ENCODE measurements around the gene DNAJC16. TPM values are rescaled to one million over a fixed set of nuclear protein-coding genes. Genes with fewer than 3 reads are reported as not detected.

The DNAJC16 gene
- total RNA-seq, 4 donors from 2014 or later = 10.2 to 18.7 (median 13.8) TPM

DNA sequence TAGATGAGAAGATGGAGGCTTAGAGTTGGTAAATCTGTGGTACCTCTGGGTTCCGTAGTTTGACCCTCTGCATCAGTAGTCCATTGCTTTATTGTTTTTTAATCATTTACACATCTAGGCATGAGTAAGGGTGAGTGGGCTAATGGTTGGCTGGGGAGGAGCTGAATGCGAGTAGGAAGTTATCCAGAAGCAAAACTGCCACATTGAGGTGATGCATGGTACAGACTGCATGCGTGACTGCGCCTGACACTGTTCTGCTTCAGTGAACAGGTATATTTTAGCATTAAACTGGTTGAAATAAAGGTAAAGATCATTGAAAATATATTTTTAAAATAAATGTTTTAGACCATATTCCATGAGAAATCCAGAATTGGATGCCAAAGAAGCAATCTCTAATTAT lies 4.4 kb downstream of the DNAJC16 start:
- H3K9me3 ChIP-seq = no peaks in the 10 kb centered on the region
- no peaks in the 10 kb centered on the region for H3K27me3 ChIP-seq
- no peak overlapping the region for H3K27ac ChIP-seq
- ATAC-seq = no peak
- peaks cover 0 to 27% (median 1%) of the 10 kb centered on the region in 3 donors for H3K4me1 ChIP-seq
- TF ChIP-seq EP300 (IDR thresholded peaks at IDR 0.05) (no peak), POLR2AphosphoS5 (IDR thresholded peaks at IDR 0.05) (no peak), POLR2A (IDR thresholded peaks at IDR 0.05) (no peak)
- TF ChIP-seq, protein P1, sequence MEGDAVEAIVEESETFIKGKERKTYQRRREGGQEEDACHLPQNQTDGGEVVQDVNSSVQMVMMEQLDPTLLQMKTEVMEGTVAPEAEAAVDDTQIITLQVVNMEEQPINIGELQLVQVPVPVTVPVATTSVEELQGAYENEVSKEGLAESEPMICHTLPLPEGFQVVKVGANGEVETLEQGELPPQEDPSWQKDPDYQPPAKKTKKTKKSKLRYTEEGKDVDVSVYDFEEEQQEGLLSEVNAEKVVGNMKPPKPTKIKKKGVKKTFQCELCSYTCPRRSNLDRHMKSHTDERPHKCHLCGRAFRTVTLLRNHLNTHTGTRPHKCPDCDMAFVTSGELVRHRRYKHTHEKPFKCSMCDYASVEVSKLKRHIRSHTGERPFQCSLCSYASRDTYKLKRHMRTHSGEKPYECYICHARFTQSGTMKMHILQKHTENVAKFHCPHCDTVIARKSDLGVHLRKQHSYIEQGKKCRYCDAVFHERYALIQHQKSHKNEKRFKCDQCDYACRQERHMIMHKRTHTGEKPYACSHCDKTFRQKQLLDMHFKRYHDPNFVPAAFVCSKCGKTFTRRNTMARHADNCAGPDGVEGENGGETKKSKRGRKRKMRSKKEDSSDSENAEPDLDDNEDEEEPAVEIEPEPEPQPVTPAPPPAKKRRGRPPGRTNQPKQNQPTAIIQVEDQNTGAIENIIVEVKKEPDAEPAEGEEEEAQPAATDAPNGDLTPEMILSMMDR (IDR thresholded peaks at IDR 0.05) = no peak
- WGBS, 2 donors (ENCODE audit: low coverage in 1 of 2) = 100% methylated on average over 1 to 4 of the region's 4 CpGs
- H3K36me3 ChIP-seq = peaks cover 0 to 39% of the 10 kb centered on the region in 2 donors
- no peak overlapping the region for H3K4me3 ChIP-seq

DNA sequence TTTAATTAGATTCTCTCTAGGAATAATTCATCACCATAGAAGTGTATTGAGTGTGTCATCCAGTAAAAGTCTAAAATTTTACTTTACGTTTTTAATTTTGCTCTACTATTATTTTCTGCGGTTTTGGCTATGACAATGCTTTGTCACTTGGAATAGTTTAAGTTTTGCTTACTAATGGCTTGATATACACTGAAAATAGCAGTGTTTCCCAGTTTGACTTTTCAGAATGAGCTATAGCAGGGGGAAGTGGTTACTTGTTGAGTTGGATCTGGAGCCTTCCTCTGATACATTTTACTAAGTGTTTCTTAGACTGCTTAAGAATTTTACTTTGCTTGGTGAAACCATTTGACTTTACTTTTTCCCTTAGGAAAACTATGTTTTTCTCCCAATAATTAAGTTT lies 5.0 kb downstream of the DNAJC16 start:
- WGBS, 2 donors (ENCODE audit: low coverage in 1 of 2) = 82 to 85% methylated on average over 2 of the region's 2 CpGs
- Histone ChIP-seq H3K9me3 (no peaks in the 10 kb centered on the region), H3K4me3 (no peak overlapping the region), H3K27ac (no peak overlapping the region), H3K36me3 (peaks cover 0 to 45% of the 10 kb centered on the region in 2 donors), H3K27me3 (no peaks in the 10 kb centered on the region), H3K4me1 (peaks cover 0 to 24% (median 0%) of the 10 kb centered on the region in 3 donors)
- TF ChIP-seq, protein P1 (IDR thresholded peaks at IDR 0.05) = no peak
- TF ChIP-seq POLR2A (IDR thresholded peaks at IDR 0.05) = no peak
- TF ChIP-seq EP300 (IDR thresholded peaks at IDR 0.05) = no peak
- TF ChIP-seq POLR2AphosphoS5 (IDR thresholded peaks at IDR 0.05) = no peak
- ATAC-seq = no peak

DNA sequence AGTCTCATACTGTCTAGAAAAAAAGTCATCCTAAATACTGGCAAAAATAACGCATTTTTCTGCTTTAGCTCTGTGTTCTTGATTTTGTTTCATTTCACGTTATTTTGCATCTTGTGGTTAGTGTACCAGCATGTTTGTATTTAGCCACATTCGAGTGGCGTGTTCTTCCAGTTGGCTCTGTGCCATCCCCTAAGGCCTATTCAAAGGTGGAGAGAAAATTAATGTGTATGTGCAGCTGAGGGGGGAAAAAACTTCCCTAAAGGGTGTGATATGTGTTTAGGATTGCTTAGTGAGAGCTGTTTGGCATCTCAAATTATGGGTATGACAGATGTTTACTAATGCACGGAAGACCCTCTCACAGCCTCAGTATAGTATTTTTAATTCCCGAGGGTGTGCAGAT lies 12.1 kb downstream of the DNAJC16 start:
- Histone ChIP-seq H3K4me1 (no peaks in the 10 kb centered on the region), H3K27me3 (no peaks in the 10 kb centered on the region), H3K27ac (no peak overlapping the region), H3K4me3 (no peak overlapping the region), H3K36me3 (peaks cover 0 to 99% of the 10 kb centered on the region in 2 donors), H3K9me3 (no peaks in the 10 kb centered on the region)
- WGBS, 2 donors (ENCODE audit: low coverage in 1 of 2) = 80 to 88% methylated on average over 4 to 6 of the region's 6 CpGs
- no peak for ATAC-seq
- no peak for TF ChIP-seq POLR2A (IDR thresholded peaks at IDR 0.05)
- TF ChIP-seq EP300 (IDR thresholded peaks at IDR 0.05) = no peak
- TF ChIP-seq, protein P1 (IDR thresholded peaks at IDR 0.05) = no peak
- TF ChIP-seq POLR2AphosphoS5 (IDR thresholded peaks at IDR 0.05) = no peak

DNA sequence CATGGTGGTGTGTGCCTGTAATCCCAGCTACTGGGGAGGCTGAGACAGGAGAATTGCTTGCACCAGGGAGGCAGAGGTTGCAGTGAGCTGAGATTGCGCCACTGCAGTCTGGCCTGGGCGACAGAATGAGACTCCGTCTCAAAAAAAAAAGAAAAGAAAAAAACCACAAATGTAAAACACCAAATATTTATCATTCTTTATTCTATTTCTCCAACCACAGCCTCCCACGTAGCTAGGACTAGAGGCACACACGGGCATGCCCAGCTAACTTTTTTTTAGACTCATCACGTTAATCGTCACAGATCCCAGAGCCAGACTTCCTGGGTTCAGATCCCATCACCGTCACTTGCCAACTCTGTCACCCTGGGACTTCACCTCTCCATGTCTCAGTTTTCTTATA lies 13.5 kb downstream of the DNAJC16 start:
- Histone ChIP-seq H3K27me3 (no peaks in the 10 kb centered on the region), H3K4me1 (no peaks in the 10 kb centered on the region), H3K9me3 (no peaks in the 10 kb centered on the region), H3K36me3 (peaks cover 0 to 99% of the 10 kb centered on the region in 2 donors), H3K27ac (no peak overlapping the region), H3K4me3 (no peak overlapping the region)
- WGBS, 2 donors (ENCODE audit: low coverage in 1 of 2) = 87 to 97% methylated on average over 8 of the region's 8 CpGs
- TF ChIP-seq POLR2AphosphoS5 (IDR thresholded peaks at IDR 0.05) = no peak
- TF ChIP-seq POLR2A (IDR thresholded peaks at IDR 0.05) = no peak
- no peak for TF ChIP-seq EP300 (IDR thresholded peaks at IDR 0.05)
- TF ChIP-seq, protein P1 (IDR thresholded peaks at IDR 0.05) = no peak
- ATAC-seq = no peak

DNA sequence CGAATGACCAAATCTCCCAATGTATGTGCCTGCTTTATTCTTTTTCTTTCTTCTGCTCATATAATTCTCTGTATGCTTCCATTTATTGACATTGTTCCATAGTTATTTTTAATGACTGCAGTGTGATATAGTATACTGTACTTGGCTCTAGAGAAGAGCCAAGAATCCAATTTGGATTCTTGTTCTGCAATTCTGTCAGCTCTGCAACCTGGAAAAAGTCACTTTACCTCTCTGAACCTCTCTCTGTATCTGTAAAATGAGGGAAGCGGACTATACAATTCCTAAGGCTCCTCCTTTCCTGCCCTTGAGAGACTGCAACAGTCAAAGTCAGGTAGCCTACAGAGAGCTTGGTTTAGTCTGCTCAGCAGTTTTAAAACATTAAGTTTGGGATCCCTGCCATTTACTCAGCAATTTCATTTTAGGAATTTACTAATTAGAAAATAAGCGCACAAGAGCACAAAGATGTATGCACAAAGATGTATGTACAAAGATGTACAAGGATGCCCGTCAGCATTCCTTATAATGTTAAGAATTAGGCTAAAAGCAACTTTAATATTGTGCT lies 14.7 kb downstream of the DNAJC16 start:
- 80 to 93% methylated on average over 4 of the region's 4 CpGs for WGBS, 2 donors (ENCODE audit: low coverage in 1 of 2)
- Histone ChIP-seq H3K27me3 (no peaks in the 10 kb centered on the region), H3K4me3 (no peak overlapping the region), H3K9me3 (no peaks in the 10 kb centered on the region), H3K36me3 (peaks cover 0 to 99% of the 10 kb centered on the region in 2 donors), H3K27ac (no peak overlapping the region), H3K4me1 (no peaks in the 10 kb centered on the region)
- TF ChIP-seq, protein P1 (IDR thresholded peaks at IDR 0.05) = no peak
- TF ChIP-seq EP300 (IDR thresholded peaks at IDR 0.05) = no peak
- no peak for TF ChIP-seq POLR2AphosphoS5 (IDR thresholded peaks at IDR 0.05)
- TF ChIP-seq POLR2A (IDR thresholded peaks at IDR 0.05) = no peak
- no peak for ATAC-seq
